ENCODE measurements around the gene TRAF6.

DNA sequence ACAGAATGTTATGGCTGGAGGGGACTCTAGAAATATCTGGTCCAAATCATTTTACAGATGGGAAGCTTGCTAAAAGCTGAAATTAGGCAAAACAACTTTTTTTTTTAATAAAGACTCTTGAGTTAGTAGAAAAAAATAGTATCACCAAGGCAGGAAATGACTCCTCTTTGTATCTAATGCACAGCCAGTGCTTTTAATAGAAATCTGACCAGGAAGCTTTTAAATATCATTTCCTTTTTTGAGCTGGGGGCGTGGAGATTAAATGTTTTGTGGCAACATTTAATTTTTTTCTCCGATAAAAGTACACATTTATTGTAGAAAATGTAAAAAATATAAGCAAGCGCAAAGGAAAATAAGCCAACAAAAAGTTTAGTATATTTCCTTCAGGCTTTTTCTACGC lies 22.5 kb downstream of the TRAF6 start:
- TF ChIP-seq CTCF (IDR thresholded peaks at IDR 0.05) (no peak), POLR2A (IDR thresholded peaks at IDR 0.05; ENCODE audit: low read depth) (no peak)
